ENCODE measurements around the gene CFH.

CFH gene

GRCh38 chr1:196619721-196620120, 32.1 kb upstream of the CFH start:
- no peak for ATAC-seq (ENCODE audit: insufficient read depth, low read depth)
- DNase-seq, result no peak
- TF ChIP-seq EZH2 (IDR thresholded peaks at IDR 0.05; ENCODE audit: borderline replicate concordance, low read depth, low read length, severe bottlenecking) (no peak), CTCF (IDR thresholded peaks at IDR 0.05; ENCODE audit: borderline replicate concordance, extremely low read depth, low read length, poor library complexity, severe bottlenecking) (no peak)
- Histone ChIP-seq H3K9me3 (ENCODE audit: insufficient read depth, low read length, severe bottlenecking) (no peaks in the 10 kb centered on the region), H3K27me3 (ENCODE audit: insufficient read depth, low read length, poor library complexity) (no peaks in the 10 kb centered on the region), H3K79me2 (ENCODE audit: insufficient read depth, low read length) (no peaks in the 10 kb centered on the region), H3K36me3 (ENCODE audit: insufficient read depth, low read length) (no peaks in the 10 kb centered on the region), H3K4me3 (ENCODE audit: low read depth in 1 of 2, low read length in 2 of 2) (no peak overlapping the region), H3K4me2 (ENCODE audit: insufficient read depth, low read length) (no peak overlapping the region), H3K9ac (ENCODE audit: low read depth, low read length) (no peak overlapping the region), H4K20me1 (ENCODE audit: insufficient read depth, low read length) (no peaks in the 10 kb centered on the region), H2AFZ (ENCODE audit: low read depth, low read length) (no peak overlapping the region), H3K4me1 (ENCODE audit: insufficient read depth, low read length) (no peaks in the 10 kb centered on the region), H3K27ac (ENCODE audit: low read length) (no peak overlapping the region)

GRCh38 chr1:196623079-196623478, 28.8 kb upstream of the CFH start:
- TF ChIP-seq EZH2 (IDR thresholded peaks at IDR 0.05; ENCODE audit: borderline replicate concordance, low read depth, low read length, severe bottlenecking) (no peak), CTCF (IDR thresholded peaks at IDR 0.05; ENCODE audit: borderline replicate concordance, extremely low read depth, low read length, poor library complexity, severe bottlenecking) (no peak)
- H3K4me3 ChIP-seq (ENCODE audit: low read depth in 1 of 2, low read length in 2 of 2), result no peak overlapping the region
- DNase-seq, result no peak
- H3K27me3 ChIP-seq (ENCODE audit: insufficient read depth, low read length, poor library complexity), result no peaks in the 10 kb centered on the region
- no peak overlapping the region for H2AFZ ChIP-seq (ENCODE audit: low read depth, low read length)
- no peaks in the 10 kb centered on the region for H3K4me1 ChIP-seq (ENCODE audit: insufficient read depth, low read length)
- H3K27ac ChIP-seq (ENCODE audit: low read length), result no peak overlapping the region
- H3K9me3 ChIP-seq (ENCODE audit: insufficient read depth, low read length, severe bottlenecking), result no peaks in the 10 kb centered on the region
- H3K36me3 ChIP-seq (ENCODE audit: insufficient read depth, low read length), result no peaks in the 10 kb centered on the region
- H3K79me2 ChIP-seq (ENCODE audit: insufficient read depth, low read length), result no peaks in the 10 kb centered on the region
- no peak overlapping the region for H3K9ac ChIP-seq (ENCODE audit: low read depth, low read length)
- no peak overlapping the region for H3K4me2 ChIP-seq (ENCODE audit: insufficient read depth, low read length)
- no peak for ATAC-seq (ENCODE audit: insufficient read depth, low read depth)
- no peaks in the 10 kb centered on the region for H4K20me1 ChIP-seq (ENCODE audit: insufficient read depth, low read length)

- DNase-seq, result no peak
- Histone ChIP-seq H2AFZ (ENCODE audit: low read depth, low read length) (no peak overlapping the region), H3K9ac (ENCODE audit: low read depth, low read length) (no peak overlapping the region), H3K79me2 (ENCODE audit: insufficient read depth, low read length) (no peaks in the 10 kb centered on the region), H3K9me3 (ENCODE audit: insufficient read depth, low read length, severe bottlenecking) (peaks cover 7% of the 10 kb centered on the region), H3K4me3 (ENCODE audit: low read depth in 1 of 2, low read length in 2 of 2) (no peak overlapping the region), H4K20me1 (ENCODE audit: insufficient read depth, low read length) (no peaks in the 10 kb centered on the region), H3K27ac (ENCODE audit: low read length) (no peak overlapping the region), H3K4me1 (ENCODE audit: insufficient read depth, low read length) (no peaks in the 10 kb centered on the region), H3K27me3 (ENCODE audit: insufficient read depth, low read length, poor library complexity) (no peaks in the 10 kb centered on the region), H3K36me3 (ENCODE audit: insufficient read depth, low read length) (no peaks in the 10 kb centered on the region), H3K4me2 (ENCODE audit: insufficient read depth, low read length) (no peak overlapping the region)
- TF ChIP-seq CTCF (IDR thresholded peaks at IDR 0.05; ENCODE audit: borderline replicate concordance, extremely low read depth, low read length, poor library complexity, severe bottlenecking), result no peak
- TF ChIP-seq EZH2 (IDR thresholded peaks at IDR 0.05; ENCODE audit: borderline replicate concordance, low read depth, low read length, severe bottlenecking), result no peak
- no peak for ATAC-seq (ENCODE audit: insufficient read depth, low read depth)
Measured at GRCh38 chr1:196628838-196629237, 23.0 kb upstream of the CFH start.

GRCh38 chr1:196637606-196638005, 14.2 kb upstream of the CFH start:
- H3K27ac ChIP-seq (ENCODE audit: low read length), result no peak overlapping the region
- H2AFZ ChIP-seq (ENCODE audit: low read depth, low read length), result no peak overlapping the region
- H3K79me2 ChIP-seq (ENCODE audit: insufficient read depth, low read length), result no peaks in the 10 kb centered on the region
- no peaks in the 10 kb centered on the region for H3K36me3 ChIP-seq (ENCODE audit: insufficient read depth, low read length)
- no peak overlapping the region for H3K4me3 ChIP-seq (ENCODE audit: low read depth in 1 of 2, low read length in 2 of 2)
- no peaks in the 10 kb centered on the region for H4K20me1 ChIP-seq (ENCODE audit: insufficient read depth, low read length)
- H3K9ac ChIP-seq (ENCODE audit: low read depth, low read length), result no peak overlapping the region
- TF ChIP-seq EZH2 (IDR thresholded peaks at IDR 0.05; ENCODE audit: borderline replicate concordance, low read depth, low read length, severe bottlenecking) (no peak), CTCF (IDR thresholded peaks at IDR 0.05; ENCODE audit: borderline replicate concordance, extremely low read depth, low read length, poor library complexity, severe bottlenecking) (no peak)
- DNase-seq, result no peak
- H3K9me3 ChIP-seq (ENCODE audit: insufficient read depth, low read length, severe bottlenecking), result no peaks in the 10 kb centered on the region
- no peak for ATAC-seq (ENCODE audit: insufficient read depth, low read depth)
- no peaks in the 10 kb centered on the region for H3K27me3 ChIP-seq (ENCODE audit: insufficient read depth, low read length, poor library complexity)
- no peak overlapping the region for H3K4me2 ChIP-seq (ENCODE audit: insufficient read depth, low read length)
- H3K4me1 ChIP-seq (ENCODE audit: insufficient read depth, low read length), result no peaks in the 10 kb centered on the region
